Breast epithelium (tissue), 4 donors: ENCODE measurements around the gene TRPV6. TPM values are rescaled to one million over a fixed set of nuclear protein-coding genes. Genes with fewer than 3 reads are reported as not detected.

Source experiments
- DNase-seq, 2 donors: peaks; one replicate each; pipeline ENCODE4 v3.0.0-alpha.2; 2019; ENCODE audit warnings: low spot score in 2 of 2
- H3K27ac ChIP-seq, 2 donors: fragments of 200-600 bp; sonication (generic) in 1 of 2; one replicate each; pipeline ENCODE4 v1.5.1; 2016 to 2019; ENCODE audit warnings: mild to moderate bottlenecking in 1 of 2
- H3K27me3 ChIP-seq, 2 donors: fragments of 200-600 bp; sonication (generic) in 1 of 2; one replicate each; pipeline versions ENCODE4 v1.5.1 to v1.6.0; 2017 to 2019; ENCODE audit warnings: control low read depth in 1 of 2, mild to moderate bottlenecking in 1 of 2
- H3K36me3 ChIP-seq: fragments of 200-600 bp; one replicate; pipeline ENCODE4 v1.5.1; 2019
- H3K4me1 ChIP-seq, 2 donors: fragments of 200-600 bp; sonication (generic); one replicate each; pipeline ENCODE4 v1.5.1; 2016 to 2019; ENCODE audit warnings: control low read depth in 1 of 2
- H3K4me3 ChIP-seq, 3 donors: fragments of 200-600 bp; sonication (generic); 1 replicate in 2 of 3; 2 replicates in 1 of 3; pipeline ENCODE4 v1.5.1; 2016 to 2019; ENCODE audit warnings: mild to moderate bottlenecking in 3 of 3, moderate library complexity in 2 of 3
- H3K9me3 ChIP-seq, 2 donors: fragments of 200-600 bp; sonication (generic) in 1 of 2; one replicate each; pipeline ENCODE4 v1.5.1; 2016 to 2019; ENCODE audit warnings: control low read depth in 1 of 2
- POLR2A ChIP-seq: fragments of 450-650 bp; IDR thresholded peaks from one replicate; pipeline ENCODE4 v1.6.1; 2016; ENCODE audit warnings: antibody characterized with exemption, mild to moderate bottlenecking, moderate library complexity
- POLR2AphosphoS5 ChIP-seq, 3 donors: sonication (generic); formaldehyde crosslinking; IDR thresholded peaks; one replicate each; pipeline ENCODE4 v1.6.1; 2017; ENCODE audit warnings: antibody characterized with exemption in 3 of 3
- intact Hi-C: fragments of 100-400 bp; cut with DNase I; formaldehyde crosslinking; loops from one replicate; pipeline ENCODE4 v1.15.1; 2023; ENCODE audit warnings: low total_unique reads
- total RNA-seq, 3 donors: library from RNA; depleted of rRNA; stranded (reverse); fragments of >200 nt; gene quantifications; one replicate each; pipeline ENCODE4 v1.1.0, GENCODE V29; 2016
- TF ChIP-seq, protein P1 (sequence below), 3 donors: fragments of 450-650 bp; IDR thresholded peaks; one replicate each; pipeline ENCODE4 v1.5.1; 2016 to 2017; ENCODE audit warnings: antibody characterized with exemption in 3 of 3, mild to moderate bottlenecking in 3 of 3, moderate library complexity in 3 of 3

Gene TRPV6
- total RNA-seq, 3 donors from 2014 or later, result under 0.01 to 19.8 (median 13.4) TPM

GRCh38 chr7:142932386-142933091 lies 47.0 kb upstream of the TRPV6 start:
- H3K9me3 ChIP-seq, result no peaks in the 10 kb centered on the region
- no peaks in the 10 kb centered on the region for H3K27me3 ChIP-seq
- no peak for TF ChIP-seq POLR2A
- no peak for TF ChIP-seq POLR2AphosphoS5 (IDR thresholded peaks at IDR 0.05)
- TF ChIP-seq, protein P1, sequence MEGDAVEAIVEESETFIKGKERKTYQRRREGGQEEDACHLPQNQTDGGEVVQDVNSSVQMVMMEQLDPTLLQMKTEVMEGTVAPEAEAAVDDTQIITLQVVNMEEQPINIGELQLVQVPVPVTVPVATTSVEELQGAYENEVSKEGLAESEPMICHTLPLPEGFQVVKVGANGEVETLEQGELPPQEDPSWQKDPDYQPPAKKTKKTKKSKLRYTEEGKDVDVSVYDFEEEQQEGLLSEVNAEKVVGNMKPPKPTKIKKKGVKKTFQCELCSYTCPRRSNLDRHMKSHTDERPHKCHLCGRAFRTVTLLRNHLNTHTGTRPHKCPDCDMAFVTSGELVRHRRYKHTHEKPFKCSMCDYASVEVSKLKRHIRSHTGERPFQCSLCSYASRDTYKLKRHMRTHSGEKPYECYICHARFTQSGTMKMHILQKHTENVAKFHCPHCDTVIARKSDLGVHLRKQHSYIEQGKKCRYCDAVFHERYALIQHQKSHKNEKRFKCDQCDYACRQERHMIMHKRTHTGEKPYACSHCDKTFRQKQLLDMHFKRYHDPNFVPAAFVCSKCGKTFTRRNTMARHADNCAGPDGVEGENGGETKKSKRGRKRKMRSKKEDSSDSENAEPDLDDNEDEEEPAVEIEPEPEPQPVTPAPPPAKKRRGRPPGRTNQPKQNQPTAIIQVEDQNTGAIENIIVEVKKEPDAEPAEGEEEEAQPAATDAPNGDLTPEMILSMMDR (IDR thresholded peaks at IDR 0.05), result no peak
- intact Hi-C loops, result no loop called here
- no peak overlapping the region for H3K4me3 ChIP-seq
- DNase-seq, result no peak
- H3K4me1 ChIP-seq, result no peaks in the 10 kb centered on the region
- H3K36me3 ChIP-seq, result no peaks in the 10 kb centered on the region
- no peak overlapping the region for H3K27ac ChIP-seq

GRCh38 chr7:142930126-142930730 lies 44.7 kb upstream of the TRPV6 start:
- Histone ChIP-seq H3K9me3 (no peaks in the 10 kb centered on the region), H3K27me3 (no peaks in the 10 kb centered on the region), H3K36me3 (no peaks in the 10 kb centered on the region), H3K4me1 (no peaks in the 10 kb centered on the region), H3K4me3 (no peak overlapping the region), H3K27ac (no peak overlapping the region)
- intact Hi-C loops, result no loop called here
- TF ChIP-seq, protein P1 (IDR thresholded peaks at IDR 0.05), result no peak
- TF ChIP-seq POLR2AphosphoS5 (IDR thresholded peaks at IDR 0.05), result no peak
- no peak for TF ChIP-seq POLR2A
- no peak for DNase-seq

- H3K4me1 ChIP-seq, result no peaks in the 10 kb centered on the region
- no peak for DNase-seq
- TF ChIP-seq POLR2AphosphoS5 (IDR thresholded peaks at IDR 0.05) (no peak), POLR2A (no peak)
- TF ChIP-seq, protein P1 (IDR thresholded peaks at IDR 0.05), result no peak
- H3K27me3 ChIP-seq, result no peaks in the 10 kb centered on the region
- H3K4me3 ChIP-seq, result no peak overlapping the region
- intact Hi-C loops, result no loop called here
- H3K9me3 ChIP-seq, result no peaks in the 10 kb centered on the region
- H3K27ac ChIP-seq, result no peak overlapping the region
- H3K36me3 ChIP-seq, result no peaks in the 10 kb centered on the region
Measured at GRCh38 chr7:142927949-142928348, 42.4 kb upstream of the TRPV6 start.

DNA sequence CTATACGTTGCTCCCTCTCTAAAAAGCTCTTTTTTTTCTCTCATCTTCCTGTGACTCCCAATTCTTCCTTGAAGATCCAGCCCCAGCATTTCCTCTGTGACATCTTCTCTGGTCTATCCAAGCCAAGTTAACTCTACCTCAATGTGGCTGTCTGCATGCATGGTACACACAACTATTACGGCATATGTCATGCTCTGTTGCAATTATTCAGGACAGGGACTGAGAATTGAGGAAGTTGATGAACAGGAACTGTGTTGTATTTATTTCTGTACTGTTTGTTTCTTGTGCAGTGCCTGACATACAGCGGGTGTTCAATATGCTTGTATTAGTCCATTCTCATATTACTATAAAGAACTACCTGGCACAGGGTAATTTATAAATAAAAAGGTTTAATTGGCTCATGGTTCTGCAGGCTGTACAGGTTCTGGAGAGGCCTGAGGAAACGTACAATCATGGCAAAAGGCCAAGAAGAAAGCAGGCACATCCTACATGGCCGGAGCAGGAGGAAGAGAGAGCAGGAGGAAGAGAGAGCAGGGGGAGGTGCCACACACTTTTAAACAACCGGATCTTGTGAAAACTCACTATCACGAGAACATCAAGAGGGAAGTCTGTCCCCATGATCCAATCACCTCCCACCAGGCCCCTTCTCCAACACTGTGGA lies 41.7 kb upstream of the TRPV6 start:
- no peak for DNase-seq
- no peak for TF ChIP-seq POLR2A
- TF ChIP-seq, protein P1 (IDR thresholded peaks at IDR 0.05), result no peak
- TF ChIP-seq POLR2AphosphoS5 (IDR thresholded peaks at IDR 0.05), result no peak
- H3K27ac ChIP-seq, result no peak overlapping the region

GRCh38 chr7:142925413-142925812 lies 39.9 kb upstream of the TRPV6 start:
- Histone ChIP-seq H3K36me3 (no peaks in the 10 kb centered on the region), H3K4me1 (no peaks in the 10 kb centered on the region), H3K9me3 (no peaks in the 10 kb centered on the region), H3K4me3 (no peak overlapping the region), H3K27ac (no peak overlapping the region), H3K27me3 (no peaks in the 10 kb centered on the region)
- intact Hi-C loops, result no loop called here
- no peak for TF ChIP-seq POLR2A
- TF ChIP-seq, protein P1 (IDR thresholded peaks at IDR 0.05), result no peak
- no peak for TF ChIP-seq POLR2AphosphoS5 (IDR thresholded peaks at IDR 0.05)
- no peak for DNase-seq

More for the DNA sequence above, 41.7 kb upstream of the TRPV6 start:
- Histone ChIP-seq H3K4me3 (no peak overlapping the region), H3K4me1 (no peaks in the 10 kb centered on the region), H3K27me3 (no peaks in the 10 kb centered on the region), H3K36me3 (no peaks in the 10 kb centered on the region), H3K9me3 (no peaks in the 10 kb centered on the region)
- intact Hi-C loops, result no loop called here
